LNCaP clone FGC (cell line): ENCODE measurements around the gene MTHFR.

ENCODE experiments used
- DNase-seq: peaks from one replicate; pipeline ENCODE4 v3.0.0-alpha.2; 2011; ENCODE audit warnings: low read depth
- H3K4me3 ChIP-seq: 2 replicates; pipeline ENCODE4 v1.5.1; 2011; ENCODE audit warnings: mild to moderate bottlenecking, low read depth, low read length, control low read depth
- CTCF ChIP-seq: IDR thresholded peaks from 2 replicates; pipeline ENCODE4 v1.5.1; 2012; ENCODE audit warnings: mild to moderate bottlenecking; ENCODE audit not compliant: control insufficient read depth, insufficient read depth; ENCODE audit errors: extremely low read depth

The MTHFR gene

GRCh38 chr1:11802973-11803885 lies 2.5 kb downstream of the MTHFR start:
- TF ChIP-seq CTCF = no peak
- no peak overlapping the region for H3K4me3 ChIP-seq
- no peak for DNase-seq

- H3K4me3 ChIP-seq = no peak overlapping the region
- TF ChIP-seq CTCF = no peak
- DNase-seq = no peak
Measured at GRCh38 chr1:11802616-11802972, 3.2 kb downstream of the MTHFR start.

- no peak for DNase-seq
- no peak overlapping the region for H3K4me3 ChIP-seq
- no peak for TF ChIP-seq CTCF
Measured at GRCh38 chr1:11800756-11801433, 4.9 kb downstream of the MTHFR start.

- TF ChIP-seq CTCF = no peak
- no peak overlapping the region for H3K4me3 ChIP-seq
- DNase-seq = no peak
Measured at GRCh38 chr1:11800391-11800755, 5.4 kb downstream of the MTHFR start.

- H3K4me3 ChIP-seq = no peak overlapping the region
- DNase-seq = no peak
- no peak for TF ChIP-seq CTCF
Measured at GRCh38 chr1:11799896-11800295, 5.9 kb downstream of the MTHFR start.

GRCh38 chr1:11799099-11799498 lies 6.7 kb downstream of the MTHFR start:
- no peak overlapping the region for H3K4me3 ChIP-seq
- DNase-seq = no peak
- TF ChIP-seq CTCF = no peak
